ENCODE measurements around the gene EMC9. TPM values are rescaled to one million over a fixed set of nuclear protein-coding genes. Genes with fewer than 3 reads are reported as not detected.

EMC9 gene
- polyA plus RNA-seq, 3 donors, result 6.4 to 9.4 (median 8.5) TPM

DNA sequence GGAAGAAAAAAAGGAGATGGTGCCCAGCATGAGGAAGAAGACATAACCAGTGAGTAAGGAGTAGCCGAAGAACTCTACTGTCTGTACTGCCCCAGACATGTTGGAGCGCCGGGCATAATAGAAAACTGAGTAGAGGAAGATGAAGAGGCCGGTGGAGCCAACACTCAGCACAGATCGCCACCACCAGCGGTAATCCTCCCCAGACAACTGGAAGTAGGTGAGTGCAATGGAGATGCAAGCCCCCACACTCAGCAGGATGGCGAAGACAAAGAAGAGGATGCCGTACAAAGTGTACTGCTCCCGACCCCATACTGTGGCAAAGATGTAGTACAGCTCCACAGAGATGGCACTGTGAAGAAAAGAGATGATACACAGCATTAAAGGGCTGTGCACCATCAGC is 48.1 kb upstream of the EMC9 start:
- peak overlapping the region; percentile 97 for H3K4me2 ChIP-seq (replicated peaks; ENCODE audit: extremely low read depth, low read length, poor library complexity, severe bottlenecking)
- no peak overlapping the region for H3K4me3 Mint-ChIP-seq
- H3K9ac ChIP-seq (ENCODE audit: insufficient read depth, low read length, poor library complexity, severe bottlenecking), result no peak overlapping the region
- DNase-seq, result no peak
- H3K79me2 ChIP-seq (ENCODE audit: insufficient read depth, low read length), result peaks cover 24% of the 10 kb centered on the region
- peaks cover 22 to 27% of the 10 kb centered on the region in 2 donors for H3K4me1 ChIP-seq (ENCODE audit: control insufficient read depth in 1 of 2, insufficient read depth in 2 of 2, low read length in 2 of 2)
- TF ChIP-seq, protein P1, sequence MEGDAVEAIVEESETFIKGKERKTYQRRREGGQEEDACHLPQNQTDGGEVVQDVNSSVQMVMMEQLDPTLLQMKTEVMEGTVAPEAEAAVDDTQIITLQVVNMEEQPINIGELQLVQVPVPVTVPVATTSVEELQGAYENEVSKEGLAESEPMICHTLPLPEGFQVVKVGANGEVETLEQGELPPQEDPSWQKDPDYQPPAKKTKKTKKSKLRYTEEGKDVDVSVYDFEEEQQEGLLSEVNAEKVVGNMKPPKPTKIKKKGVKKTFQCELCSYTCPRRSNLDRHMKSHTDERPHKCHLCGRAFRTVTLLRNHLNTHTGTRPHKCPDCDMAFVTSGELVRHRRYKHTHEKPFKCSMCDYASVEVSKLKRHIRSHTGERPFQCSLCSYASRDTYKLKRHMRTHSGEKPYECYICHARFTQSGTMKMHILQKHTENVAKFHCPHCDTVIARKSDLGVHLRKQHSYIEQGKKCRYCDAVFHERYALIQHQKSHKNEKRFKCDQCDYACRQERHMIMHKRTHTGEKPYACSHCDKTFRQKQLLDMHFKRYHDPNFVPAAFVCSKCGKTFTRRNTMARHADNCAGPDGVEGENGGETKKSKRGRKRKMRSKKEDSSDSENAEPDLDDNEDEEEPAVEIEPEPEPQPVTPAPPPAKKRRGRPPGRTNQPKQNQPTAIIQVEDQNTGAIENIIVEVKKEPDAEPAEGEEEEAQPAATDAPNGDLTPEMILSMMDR (IDR thresholded peaks at IDR 0.05), result no peak
- peak overlapping the region in 6 of 7 donors; percentile 28 to 91 (median 80) for H3K27ac Mint-ChIP-seq
- intact Hi-C loops (cut with micrococcal nuclease), result no loop called here
- no peaks in the 10 kb centered on the region for H3K9me3 Mint-ChIP-seq
- no peak overlapping the region for H2AFZ ChIP-seq (ENCODE audit: insufficient read depth, low read depth, low read length, poor library complexity, severe bottlenecking)
- H3K27me3 Mint-ChIP-seq (ENCODE audit: low read depth in 3 of 3), result peaks cover 0 to 3% (median 0%) of the 10 kb centered on the region in 3 donors
- 93% methylated on average over 2 of the region's 9 CpGs for WGBS (ENCODE audit: insufficient coverage)
- H3K4me3 ChIP-seq (replicated peaks in 1 of 3; ENCODE audit: low read depth in 2 of 3, low read length in 3 of 3), result no peak overlapping the region
- peaks cover 49 to 56% of the 10 kb centered on the region in 2 donors for H3K36me3 Mint-ChIP-seq
- H3K4me1 Mint-ChIP-seq, result peaks cover 34% of the 10 kb centered on the region
- no peaks in the 10 kb centered on the region for H3K9me3 ChIP-seq (replicated peaks in 1 of 2; ENCODE audit: control insufficient read depth in 1 of 2, insufficient read depth in 1 of 2, low read length in 2 of 2)
- no peaks in the 10 kb centered on the region for H3K27me3 ChIP-seq (ENCODE audit: control insufficient read depth in 2 of 2, insufficient read depth in 2 of 2, low read length in 2 of 2)
- peaks cover 21 to 52% of the 10 kb centered on the region in 2 donors for H3K36me3 ChIP-seq (replicated peaks in 1 of 2; ENCODE audit: control insufficient read depth in 1 of 2, insufficient read depth in 2 of 2, low read length in 2 of 2)
- no peaks in the 10 kb centered on the region for H4K20me1 ChIP-seq (ENCODE audit: insufficient read depth, low read length)
- no peak overlapping the region for H3K27ac ChIP-seq (ENCODE audit: low read depth in 1 of 2, low read length in 2 of 2)

DNA sequence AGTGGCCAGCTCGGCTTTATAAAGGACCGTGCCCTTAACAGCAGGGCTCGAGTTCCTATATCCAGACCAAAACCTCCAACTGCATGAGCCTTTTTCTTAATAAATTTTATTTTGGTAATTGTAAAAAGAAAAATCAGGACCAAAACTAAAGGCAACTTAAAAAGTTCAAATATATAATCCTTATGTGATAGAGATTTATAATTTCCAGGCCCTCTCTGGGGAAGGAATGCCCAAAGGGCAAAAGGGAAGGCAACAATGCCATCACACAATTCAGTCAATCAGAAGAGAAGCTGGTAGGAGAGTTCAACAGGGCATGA is 47.6 kb upstream of the EMC9 start:
- Mint-ChIP-seq H3K9me3 (no peaks in the 10 kb centered on the region), H3K4me3 (peak overlapping the region; percentile 51 to 83), H3K27ac (peak overlapping the region in 6 of 7 donors; percentile 28 to 91 (median 80)), H3K4me1 (peaks cover 30% of the 10 kb centered on the region), H3K27me3 (ENCODE audit: low read depth in 3 of 3) (peaks cover 0 to 3% (median 0%) of the 10 kb centered on the region in 3 donors), H3K36me3 (peaks cover 49 to 60% of the 10 kb centered on the region in 2 donors)
- Histone ChIP-seq H3K4me2 (replicated peaks; ENCODE audit: extremely low read depth, low read length, poor library complexity, severe bottlenecking) (peak overlapping the region; percentile 97), H4K20me1 (ENCODE audit: insufficient read depth, low read length) (no peaks in the 10 kb centered on the region), H3K27ac (ENCODE audit: low read depth in 1 of 2, low read length in 2 of 2) (peak overlapping the region in 1 of 2 donors; percentile 40), H3K9me3 (replicated peaks in 1 of 2; ENCODE audit: control insufficient read depth in 1 of 2, insufficient read depth in 1 of 2, low read length in 2 of 2) (no peaks in the 10 kb centered on the region), H3K9ac (ENCODE audit: insufficient read depth, low read length, poor library complexity, severe bottlenecking) (no peak overlapping the region), H3K27me3 (ENCODE audit: control insufficient read depth in 2 of 2, insufficient read depth in 2 of 2, low read length in 2 of 2) (no peaks in the 10 kb centered on the region), H3K79me2 (ENCODE audit: insufficient read depth, low read length) (peaks cover 20% of the 10 kb centered on the region), H3K4me3 (replicated peaks in 1 of 3; ENCODE audit: low read depth in 2 of 3, low read length in 3 of 3) (peak overlapping the region in 1 of 3 experiments; percentile 79), H3K4me1 (ENCODE audit: control insufficient read depth in 1 of 2, insufficient read depth in 2 of 2, low read length in 2 of 2) (peaks cover 18 to 23% of the 10 kb centered on the region in 2 donors), H2AFZ (ENCODE audit: insufficient read depth, low read depth, low read length, poor library complexity, severe bottlenecking) (peak overlapping the region; percentile 79), H3K36me3 (replicated peaks in 1 of 2; ENCODE audit: control insufficient read depth in 1 of 2, insufficient read depth in 2 of 2, low read length in 2 of 2) (peaks cover 21 to 57% of the 10 kb centered on the region in 2 donors)
- intact Hi-C loops (cut with micrococcal nuclease), result no loop called here
- DNase-seq, result no peak
- TF ChIP-seq, protein P1 (IDR thresholded peaks at IDR 0.05), result no peak
- no CpG with 5 or more reads among the region's 3 CpGs for WGBS (ENCODE audit: insufficient coverage)

All from CD14-positive monocyte (primary cell).